ENCODE data around the gene MTARC1. TPM values are rescaled to one million over a fixed set of nuclear protein-coding genes. Genes with fewer than 3 reads are reported as not detected.

MTARC1 gene
- total and polyA plus RNA-seq, 2 donors (not counting 1 experiment from before 2014, with no cell fraction given): 0.49 to 2.9 TPM

- POLR2A ChIA-PET: no interaction called here
- no peak overlapping the region for H3K4me3 Mint-ChIP-seq
- Histone ChIP-seq H3K79me2 (ENCODE audit: control insufficient read depth, insufficient read depth, low read length) (no peaks in the 10 kb centered on the region), H3K27me3 (replicated peaks in 1 of 4; ENCODE audit: control extremely low read depth in 1 of 4, control insufficient read depth in 3 of 4, insufficient read depth in 4 of 4, low read length in 3 of 4) (no peaks in the 10 kb centered on the region), H3K4me1 (ENCODE audit: control insufficient read depth in 2 of 2, insufficient read depth in 2 of 2, low read length in 2 of 2) (no peaks in the 10 kb centered on the region), H3K9me3 (ENCODE audit: control extremely low read depth in 1 of 3, control insufficient read depth in 2 of 3, insufficient read depth in 1 of 3, low read length in 2 of 3) (no peaks in the 10 kb centered on the region), H3K9ac (ENCODE audit: low read length) (no peak overlapping the region), H3K4me2 (replicated peaks; ENCODE audit: low read depth, low read length, poor library complexity, severe bottlenecking) (no peak overlapping the region), H3K36me3 (replicated peaks in 1 of 2; ENCODE audit: control extremely low read depth in 1 of 2, control insufficient read depth in 1 of 2, extremely low read depth in 1 of 2, insufficient read depth in 2 of 2, low read length in 1 of 2) (no peaks in the 10 kb centered on the region), H4K20me1 (ENCODE audit: control insufficient read depth, insufficient read depth, low read length, poor library complexity, severe bottlenecking) (no peaks in the 10 kb centered on the region), H3K27ac (ENCODE audit: low read length in 2 of 2) (no peak overlapping the region), H2AFZ (ENCODE audit: insufficient read depth, low read depth, low read length, poor library complexity, severe bottlenecking) (no peak overlapping the region), H3K4me3 (ENCODE audit: control extremely low read depth in 1 of 5, extremely low read depth in 1 of 5, insufficient read depth in 1 of 5, low read depth in 2 of 5, low read length in 4 of 5) (no peak overlapping the region)
- no peak overlapping the region for H3K27ac Mint-ChIP-seq
- intact Hi-C loops (cut with micrococcal nuclease): no loop called here
- H3K27me3 Mint-ChIP-seq: peaks cover 27% of the 10 kb centered on the region
- ATAC-seq (ENCODE audit: low read depth) (no peak), DNase-seq (no peak)
- no peaks in the 10 kb centered on the region for H3K4me1 Mint-ChIP-seq
- CTCF ChIA-PET: no interaction called here
- no CpG with 5 or more reads among the region's 6 CpGs for WGBS (ENCODE audit: insufficient coverage)
- no peaks in the 10 kb centered on the region for H3K9me3 Mint-ChIP-seq (ENCODE audit: insufficient read depth)
- TF ChIP-seq EZH2 (IDR thresholded peaks at IDR 0.05; ENCODE audit: borderline replicate concordance, insufficient read depth, low read depth, low read length, poor library complexity, severe bottlenecking): no peak
- no peak for TF ChIP-seq CTCF (IDR thresholded peaks at IDR 0.05)
These were observed 39.3 kb downstream of the MTARC1 start for GRCh38 chr1:220825819-220826551.

- Histone ChIP-seq H3K4me2 (replicated peaks; ENCODE audit: low read depth, low read length, poor library complexity, severe bottlenecking) (no peak overlapping the region), H3K36me3 (replicated peaks in 1 of 2; ENCODE audit: control extremely low read depth in 1 of 2, control insufficient read depth in 1 of 2, extremely low read depth in 1 of 2, insufficient read depth in 2 of 2, low read length in 1 of 2) (no peaks in the 10 kb centered on the region), H4K20me1 (ENCODE audit: control insufficient read depth, insufficient read depth, low read length, poor library complexity, severe bottlenecking) (no peaks in the 10 kb centered on the region), H3K79me2 (ENCODE audit: control insufficient read depth, insufficient read depth, low read length) (no peaks in the 10 kb centered on the region), H3K27ac (ENCODE audit: low read length in 2 of 2) (no peak overlapping the region), H3K9me3 (ENCODE audit: control extremely low read depth in 1 of 3, control insufficient read depth in 2 of 3, insufficient read depth in 1 of 3, low read length in 2 of 3) (no peaks in the 10 kb centered on the region), H3K4me1 (ENCODE audit: control insufficient read depth in 2 of 2, insufficient read depth in 2 of 2, low read length in 2 of 2) (no peaks in the 10 kb centered on the region), H3K4me3 (ENCODE audit: control extremely low read depth in 1 of 5, extremely low read depth in 1 of 5, insufficient read depth in 1 of 5, low read depth in 2 of 5, low read length in 4 of 5) (no peak overlapping the region), H3K9ac (ENCODE audit: low read length) (no peak overlapping the region), H3K27me3 (replicated peaks in 1 of 4; ENCODE audit: control extremely low read depth in 1 of 4, control insufficient read depth in 3 of 4, insufficient read depth in 4 of 4, low read length in 3 of 4) (no peaks in the 10 kb centered on the region), H2AFZ (ENCODE audit: insufficient read depth, low read depth, low read length, poor library complexity, severe bottlenecking) (no peak overlapping the region)
- TF ChIP-seq CTCF (IDR thresholded peaks at IDR 0.05) (no peak), EZH2 (IDR thresholded peaks at IDR 0.05; ENCODE audit: borderline replicate concordance, insufficient read depth, low read depth, low read length, poor library complexity, severe bottlenecking) (no peak)
- Mint-ChIP-seq H3K4me1 (no peaks in the 10 kb centered on the region), H3K27ac (no peak overlapping the region), H3K27me3 (peaks cover 23% of the 10 kb centered on the region), H3K9me3 (ENCODE audit: insufficient read depth) (no peaks in the 10 kb centered on the region), H3K4me3 (no peak overlapping the region)
- ChIA-PET POLR2A (no interaction called here), CTCF (no interaction called here)
- intact Hi-C loops (cut with micrococcal nuclease): no loop called here
- ATAC-seq (ENCODE audit: low read depth): no peak
- no peak for DNase-seq
- WGBS (ENCODE audit: insufficient coverage): 100% methylated on average over 1 of the region's 5 CpGs
These were observed 40.0 kb downstream of the MTARC1 start for GRCh38 chr1:220826729-220827128.

All from B cell (primary cell).